ENCODE measurements around the gene TNNT3.
A peak's percentile ranks its signal among the peaks of the same experiment; 100 is the strongest.
"Not testable (repeated sequence)": the region's sequence is repeated elsewhere in the genome, so short reads cannot be mapped to it uniquely, and the experiment has no call there.

The TNNT3 gene

DNA sequence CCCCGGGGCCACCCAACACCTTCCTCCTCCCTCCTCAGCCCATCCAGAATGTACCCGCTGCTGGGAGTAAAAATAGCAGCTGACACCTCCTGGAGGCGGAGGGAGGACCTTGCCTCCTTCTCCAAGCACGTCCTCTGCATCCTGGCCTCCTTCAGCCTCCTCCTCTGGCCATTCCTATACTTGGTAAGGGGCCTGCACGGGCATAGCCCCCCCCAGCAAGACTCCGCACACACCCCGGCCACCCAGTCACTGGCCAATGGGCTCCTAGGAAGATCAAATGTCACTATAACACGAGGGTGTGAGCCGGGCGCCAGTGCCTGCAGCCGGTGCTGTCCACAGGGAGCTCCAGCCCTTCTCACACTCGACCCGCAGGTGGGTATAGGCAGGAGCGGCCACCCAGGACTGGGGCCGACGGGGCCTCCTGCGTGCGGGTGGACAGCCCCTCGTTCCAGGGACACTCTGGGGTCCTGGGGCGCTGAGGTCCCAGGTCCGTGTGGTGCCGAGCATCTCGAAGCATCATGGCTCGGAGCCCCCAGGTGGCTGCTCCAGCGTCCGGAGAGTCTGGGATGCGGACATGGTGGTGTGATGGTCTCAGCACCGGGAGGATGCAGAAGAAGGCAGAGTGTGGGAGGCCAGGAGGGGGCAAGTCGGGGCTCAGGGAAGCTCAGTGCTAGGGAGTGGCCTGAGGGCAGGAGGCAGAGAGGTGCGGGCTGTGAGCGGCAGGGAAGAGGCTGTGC is at the start of gene TNNT3:
TSS of gene TNNT3 (plus strand) at position 313 of the 737 bp plus-strand sequence. CDS start 3,172 bp downstream, outside the sequence.
- H3K36me3 ChIP-seq (ENCODE audit: insufficient read depth, low read length): no peaks in the 10 kb centered on the region
- H3K4me3 ChIP-seq (ENCODE audit: low read depth in 1 of 2, low read length in 2 of 2): no peak within 1 kb of the TSS
- H3K9me3 ChIP-seq (ENCODE audit: low read length): no peaks in the 10 kb centered on the region
- no peaks in the 10 kb centered on the region for H3K27me3 ChIP-seq (ENCODE audit: control insufficient read depth in 1 of 2, insufficient read depth in 2 of 2, low read length in 2 of 2)
- no peaks in the 10 kb centered on the region for H3K4me1 ChIP-seq (ENCODE audit: insufficient read depth, low read length)
- no peak within 1 kb of the TSS for H3K9ac ChIP-seq (ENCODE audit: low read length)
- H3K27ac ChIP-seq (ENCODE audit: low read depth, low read length): no peak within 1 kb of the TSS

DNA sequence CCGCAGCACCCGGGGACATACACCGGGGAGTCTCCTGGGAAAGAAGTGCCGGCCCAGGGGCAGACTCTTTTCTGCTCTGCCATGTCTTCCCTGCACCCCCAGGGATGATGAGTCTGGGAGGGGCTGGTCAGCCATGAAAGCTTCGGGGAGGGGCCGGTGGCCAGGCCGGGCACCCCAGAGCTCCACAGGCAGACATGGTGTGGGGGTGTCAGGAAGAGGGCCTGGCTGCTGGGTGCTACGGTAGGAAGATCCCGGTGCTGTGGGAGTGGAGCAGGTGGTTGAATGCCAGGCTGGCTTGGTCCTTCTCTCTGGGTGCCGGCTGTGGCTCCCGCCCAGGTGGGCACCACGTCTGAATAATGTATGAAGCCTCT is 49.2 kb upstream of the TNNT3 start:
- peaks cover 0 to 10% of the 10 kb centered on the region in 2 donors for H3K27me3 ChIP-seq (ENCODE audit: control insufficient read depth in 1 of 2, insufficient read depth in 2 of 2, low read length in 2 of 2)
- H3K4me3 ChIP-seq (ENCODE audit: low read depth in 1 of 2, low read length in 2 of 2): peak overlapping the region; percentile 7 to 52
- no peak overlapping the region for H3K9ac ChIP-seq (ENCODE audit: low read length)
- H3K4me1 ChIP-seq (ENCODE audit: insufficient read depth, low read length): peaks cover 9% of the 10 kb centered on the region
- H3K36me3 ChIP-seq (ENCODE audit: insufficient read depth, low read length): no peaks in the 10 kb centered on the region
- H3K27ac ChIP-seq (ENCODE audit: low read depth, low read length): peak overlapping the region; percentile 57
- no peaks in the 10 kb centered on the region for H3K9me3 ChIP-seq (ENCODE audit: low read length)

DNA sequence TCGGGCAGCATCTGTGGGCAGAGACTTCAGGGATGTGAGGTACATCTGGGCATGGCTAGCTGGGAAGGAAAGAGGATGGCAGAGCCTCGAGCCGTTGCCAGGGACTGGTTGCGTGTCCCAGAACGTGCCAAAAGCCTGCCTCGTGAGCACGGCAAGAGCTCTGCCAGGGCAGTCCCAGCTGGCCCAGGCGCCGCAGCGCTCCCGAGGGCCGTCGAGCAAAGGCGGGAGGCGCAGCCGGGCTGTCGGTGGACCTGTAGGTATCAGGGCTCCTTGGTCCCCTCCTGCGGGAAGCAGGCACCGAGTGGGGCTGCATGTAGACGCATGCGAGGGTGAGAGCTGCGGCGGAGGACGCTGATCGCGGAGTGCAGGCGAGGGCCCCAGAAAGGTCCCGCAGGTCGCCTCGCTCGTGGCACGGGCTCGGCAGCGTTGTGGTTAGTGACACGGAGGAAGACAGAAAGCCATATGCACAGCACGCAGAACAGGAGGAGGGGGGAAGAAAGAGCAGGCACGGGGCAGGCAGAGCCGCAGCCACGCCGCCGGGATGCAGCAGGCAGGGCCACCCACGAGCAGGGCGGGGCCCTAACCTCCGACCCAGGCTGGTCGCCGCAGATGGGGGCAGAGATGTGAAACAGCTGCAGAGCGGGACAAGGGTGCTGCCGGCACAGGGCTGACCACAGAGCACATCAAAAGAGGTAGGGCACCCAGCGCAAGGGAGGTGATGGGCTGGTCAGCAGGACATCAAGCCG is 48.6 kb upstream of the TNNT3 start:
- H3K4me1 ChIP-seq (ENCODE audit: insufficient read depth, low read length): peaks cover 4% of the 10 kb centered on the region
- H3K27me3 ChIP-seq (ENCODE audit: control insufficient read depth in 1 of 2, insufficient read depth in 2 of 2, low read length in 2 of 2): peaks cover 0 to 10% of the 10 kb centered on the region in 2 donors
- H3K9ac ChIP-seq (ENCODE audit: low read length): no peak overlapping the region
- H3K36me3 ChIP-seq (ENCODE audit: insufficient read depth, low read length): no peaks in the 10 kb centered on the region
- H3K4me3 ChIP-seq (ENCODE audit: low read depth in 1 of 2, low read length in 2 of 2): peak overlapping the region; percentile 7 to 52
- no peaks in the 10 kb centered on the region for H3K9me3 ChIP-seq (ENCODE audit: low read length)
- peak overlapping the region; percentile 57 for H3K27ac ChIP-seq (ENCODE audit: low read depth, low read length)

DNA sequence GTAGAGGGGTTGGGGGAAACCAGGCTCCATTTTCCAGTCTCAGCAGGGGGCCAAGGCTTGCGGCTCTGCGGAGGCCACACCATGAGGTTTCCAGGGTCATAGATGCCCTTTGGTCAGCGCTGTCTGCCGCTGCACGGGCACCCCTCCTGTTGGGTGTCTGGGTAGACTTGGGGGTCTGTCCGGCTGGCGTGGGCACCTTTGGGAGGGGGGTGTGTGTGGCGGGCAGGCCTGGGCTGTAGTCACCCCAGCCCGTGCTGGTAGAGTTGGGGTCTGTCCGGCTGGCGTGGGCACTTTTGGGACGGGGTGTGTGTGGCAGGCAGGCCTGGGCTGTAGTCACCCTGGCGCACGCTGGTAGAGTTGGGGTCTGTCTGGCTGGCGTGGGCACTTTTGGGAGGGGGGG is 48.0 kb upstream of the TNNT3 start:
- Histone ChIP-seq H3K4me3 (ENCODE audit: low read depth in 1 of 2, low read length in 2 of 2) (peak overlapping the region in 1 of 2 donors; percentile 52), H3K36me3 (ENCODE audit: insufficient read depth, low read length) (no peaks in the 10 kb centered on the region), H3K4me1 (ENCODE audit: insufficient read depth, low read length) (peaks cover 3% of the 10 kb centered on the region), H3K27ac (ENCODE audit: low read depth, low read length) (no peak overlapping the region), H3K27me3 (ENCODE audit: control insufficient read depth in 1 of 2, insufficient read depth in 2 of 2, low read length in 2 of 2) (peaks cover 0 to 10% of the 10 kb centered on the region in 2 donors), H3K9ac (ENCODE audit: low read length) (no peak overlapping the region), H3K9me3 (ENCODE audit: low read length) (no peaks in the 10 kb centered on the region)

DNA sequence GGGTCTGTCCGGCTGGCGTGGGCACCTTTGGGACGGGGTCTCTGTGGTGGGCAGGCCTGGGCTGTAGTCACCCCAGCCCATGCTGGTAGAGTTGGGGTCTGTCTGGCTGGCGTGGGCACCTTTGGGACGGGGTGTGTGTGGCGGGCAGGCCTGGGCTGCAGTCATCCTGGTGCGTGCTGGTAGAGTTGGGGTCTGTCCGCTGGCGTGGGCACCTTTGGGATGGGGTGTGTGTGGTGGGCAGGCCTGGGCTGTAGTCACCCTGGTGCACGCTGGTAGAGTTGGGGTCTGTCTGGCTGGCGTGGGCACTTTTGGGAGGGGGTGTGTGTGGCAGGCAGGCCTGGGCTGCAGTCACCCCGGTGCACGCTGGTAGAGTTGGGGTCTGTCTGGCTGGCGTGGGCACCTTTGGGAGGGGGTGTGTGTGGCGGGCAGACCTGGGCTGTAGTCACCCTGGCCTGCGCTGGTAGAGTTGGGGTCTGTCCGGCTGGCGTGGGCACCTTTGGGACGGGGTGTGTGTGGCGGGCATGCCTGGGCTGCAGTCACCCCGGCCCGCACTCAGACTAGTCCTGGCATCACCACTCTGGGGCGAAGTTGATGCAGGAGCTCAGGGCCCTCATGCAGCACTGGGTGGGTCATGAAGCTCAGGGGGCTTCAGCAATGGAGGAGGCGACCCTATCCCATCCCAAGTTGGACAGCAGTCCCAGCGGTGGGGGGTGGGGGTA is 47.1 kb upstream of the TNNT3 start:
- H3K4me1 ChIP-seq (ENCODE audit: insufficient read depth, low read length): peaks cover 10% of the 10 kb centered on the region
- no peak overlapping the region for H3K9ac ChIP-seq (ENCODE audit: low read length)
- H3K36me3 ChIP-seq (ENCODE audit: insufficient read depth, low read length): no peaks in the 10 kb centered on the region
- H3K27ac ChIP-seq (ENCODE audit: low read depth, low read length): no peak overlapping the region
- H3K27me3 ChIP-seq (ENCODE audit: control insufficient read depth in 1 of 2, insufficient read depth in 2 of 2, low read length in 2 of 2): peaks cover 0 to 10% of the 10 kb centered on the region in 2 donors
- H3K4me3 ChIP-seq (ENCODE audit: low read depth in 1 of 2, low read length in 2 of 2): peak overlapping the region in 1 of 2 donors; percentile 18
- no peaks in the 10 kb centered on the region for H3K9me3 ChIP-seq (ENCODE audit: low read length)

DNA sequence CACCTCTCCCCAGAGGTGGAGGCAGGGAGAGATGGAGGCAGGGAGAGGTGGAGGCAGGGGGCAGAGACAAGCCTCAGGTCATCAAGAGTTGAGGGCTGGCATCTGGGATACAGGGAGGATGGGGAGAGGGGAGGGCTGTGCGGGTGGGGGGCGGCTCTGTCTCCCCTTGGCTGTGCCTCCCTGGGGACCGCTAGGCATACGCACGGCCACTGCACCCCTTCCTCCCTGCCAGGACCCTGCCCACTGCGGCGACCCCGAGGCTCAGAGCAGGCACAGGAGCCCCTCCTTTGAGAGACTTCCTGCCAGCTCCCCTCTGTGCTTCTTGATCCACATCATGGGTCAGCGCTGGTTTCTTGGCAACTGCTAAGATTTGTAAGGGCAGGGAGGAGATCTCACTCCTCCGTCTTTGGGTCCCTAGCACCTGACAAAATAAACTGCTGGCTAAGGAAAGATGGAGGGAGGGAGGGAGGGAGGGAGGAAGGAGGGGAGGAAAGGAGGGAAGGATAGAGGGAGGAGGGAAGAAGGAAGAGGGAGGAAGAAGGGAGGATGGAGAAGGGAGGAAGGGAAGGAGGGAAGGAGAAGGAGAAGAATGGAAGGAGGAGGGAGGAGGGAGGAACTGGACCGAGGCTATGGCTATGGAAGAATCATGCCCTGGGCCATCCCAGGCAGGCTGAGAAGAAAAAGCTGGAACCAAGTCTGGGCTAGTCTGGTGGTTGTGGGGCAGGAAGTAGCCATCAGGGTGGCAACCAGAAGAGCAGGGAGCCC is 46.3 kb upstream of the TNNT3 start:
- H3K27me3 ChIP-seq (ENCODE audit: control insufficient read depth in 1 of 2, insufficient read depth in 2 of 2, low read length in 2 of 2): peaks cover 0 to 10% of the 10 kb centered on the region in 2 donors
- no peak overlapping the region for H3K27ac ChIP-seq (ENCODE audit: low read depth, low read length)
- H3K9me3 ChIP-seq (ENCODE audit: low read length): no peaks in the 10 kb centered on the region
- no peak overlapping the region for H3K9ac ChIP-seq (ENCODE audit: low read length)
- no peaks in the 10 kb centered on the region for H3K36me3 ChIP-seq (ENCODE audit: insufficient read depth, low read length)
- H3K4me3 ChIP-seq (ENCODE audit: low read depth in 1 of 2, low read length in 2 of 2): no peak overlapping the region
- H3K4me1 ChIP-seq (ENCODE audit: insufficient read depth, low read length): peaks cover 17% of the 10 kb centered on the region

DNA sequence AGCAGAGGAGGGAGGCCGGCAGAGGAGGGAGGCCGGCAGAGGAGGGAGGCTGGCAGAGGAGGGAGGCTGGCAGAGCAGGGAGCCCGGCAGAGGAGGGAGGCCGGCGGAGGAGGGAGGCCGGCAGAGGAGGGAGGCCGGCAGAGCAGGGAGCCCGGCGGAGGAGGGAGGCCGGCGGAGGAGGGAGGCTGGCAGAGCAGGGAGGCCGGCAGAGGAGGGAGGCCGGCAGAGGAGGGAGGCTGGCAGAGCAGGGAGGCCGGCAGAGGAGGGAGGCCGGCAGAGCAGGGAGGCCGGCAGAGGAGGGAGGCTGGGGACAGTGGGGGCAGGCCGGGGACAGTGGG is 45.7 kb upstream of the TNNT3 start:
- not testable (repeated sequence) for H3K9ac ChIP-seq (ENCODE audit: low read length); H3K9me3 ChIP-seq (ENCODE audit: low read length); H3K27ac ChIP-seq (ENCODE audit: low read depth, low read length); H3K4me3 ChIP-seq (ENCODE audit: low read depth in 1 of 2, low read length in 2 of 2); H3K36me3 ChIP-seq (ENCODE audit: insufficient read depth, low read length)
- peaks cover 0 to 10% of the 10 kb centered on the region in 2 donors for H3K27me3 ChIP-seq (ENCODE audit: control insufficient read depth in 1 of 2, insufficient read depth in 2 of 2, low read length in 2 of 2)
- H3K4me1 ChIP-seq (ENCODE audit: insufficient read depth, low read length): peaks cover 21% of the 10 kb centered on the region

DNA sequence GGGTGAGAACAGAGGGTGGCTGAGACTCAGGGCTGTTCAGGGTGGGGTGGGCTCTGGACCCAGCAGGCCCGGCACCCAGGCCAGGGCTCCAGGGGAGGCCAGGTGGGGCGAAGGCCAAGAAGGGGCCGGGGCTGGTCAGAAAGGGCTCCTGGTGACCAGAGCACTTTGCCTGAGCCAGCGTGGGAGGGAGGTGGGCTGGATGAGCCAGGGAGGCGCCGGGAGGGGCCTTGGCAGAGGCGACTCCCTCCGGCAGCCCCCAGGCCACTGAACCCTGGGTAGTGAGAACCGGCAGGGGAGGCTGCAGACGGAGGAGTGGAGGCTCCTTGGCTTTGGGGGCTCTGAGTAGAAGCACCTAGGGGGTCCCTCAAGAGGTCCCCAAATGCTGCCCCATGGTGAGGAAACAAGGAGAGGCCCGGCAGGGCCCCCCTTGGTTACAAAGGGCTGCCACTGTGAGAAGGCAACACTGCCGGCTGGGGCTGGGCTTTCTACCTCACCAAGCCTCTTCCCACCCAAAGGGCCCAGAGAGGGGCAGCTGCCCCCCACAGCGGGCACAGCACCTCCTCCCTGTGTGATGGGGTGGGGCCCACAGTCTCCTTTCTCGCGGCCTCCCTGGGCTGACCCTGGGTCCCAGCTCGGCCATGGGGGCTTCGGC is 44.9 kb upstream of the TNNT3 start:
- not testable (repeated sequence) for H3K9me3 ChIP-seq (ENCODE audit: low read length); H3K36me3 ChIP-seq (ENCODE audit: insufficient read depth, low read length); H3K4me3 ChIP-seq (ENCODE audit: low read depth in 1 of 2, low read length in 2 of 2); H3K27ac ChIP-seq (ENCODE audit: low read depth, low read length); H3K9ac ChIP-seq (ENCODE audit: low read length)
- Histone ChIP-seq H3K27me3 (ENCODE audit: control insufficient read depth in 1 of 2, insufficient read depth in 2 of 2, low read length in 2 of 2) (peaks cover 0 to 10% of the 10 kb centered on the region in 2 donors), H3K4me1 (ENCODE audit: insufficient read depth, low read length) (peaks cover 21% of the 10 kb centered on the region)

DNA sequence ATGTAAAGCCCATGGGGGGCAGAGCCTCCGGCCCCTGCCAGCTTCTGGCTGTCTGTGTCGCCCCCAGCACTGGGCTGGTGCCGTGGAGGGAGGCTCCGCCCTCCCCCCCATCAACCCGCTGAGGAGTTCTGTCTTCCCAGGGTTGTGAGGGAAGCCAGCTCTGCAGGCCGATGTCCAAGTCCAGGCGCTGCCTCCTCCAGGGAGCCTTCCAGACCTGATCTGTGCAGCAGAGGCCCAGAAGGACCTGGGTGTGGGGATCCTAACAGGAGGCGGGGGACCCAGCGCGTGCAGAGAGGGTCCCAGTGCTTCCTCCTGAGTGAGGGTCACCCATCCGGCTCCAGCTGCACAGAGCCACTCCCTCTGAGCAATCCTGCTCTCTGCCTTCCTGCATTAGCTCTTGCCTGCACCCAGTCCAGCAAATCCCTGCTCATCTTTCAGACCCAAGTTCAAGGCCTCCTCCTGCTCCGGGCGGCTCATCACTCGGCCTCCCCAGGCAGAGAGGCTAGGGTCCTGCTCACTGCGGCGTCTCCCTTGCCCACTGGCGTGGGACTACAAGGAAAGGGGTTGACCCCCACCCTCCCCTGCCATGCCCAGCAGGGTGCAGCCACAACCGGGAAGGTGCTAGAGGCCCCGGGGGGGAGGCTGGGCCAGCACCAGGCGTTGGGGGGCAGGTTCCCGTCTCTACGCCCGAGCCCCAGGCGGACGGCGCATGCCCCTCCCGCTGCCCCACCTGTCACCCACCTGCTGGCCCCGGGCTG is 44.2 kb upstream of the TNNT3 start:
- Histone ChIP-seq H3K36me3 (ENCODE audit: insufficient read depth, low read length) (no peaks in the 10 kb centered on the region), H3K4me3 (ENCODE audit: low read depth in 1 of 2, low read length in 2 of 2) (no peak overlapping the region), H3K9ac (ENCODE audit: low read length) (no peak overlapping the region), H3K4me1 (ENCODE audit: insufficient read depth, low read length) (peaks cover 21% of the 10 kb centered on the region), H3K27ac (ENCODE audit: low read depth, low read length) (no peak overlapping the region), H3K9me3 (ENCODE audit: low read length) (no peaks in the 10 kb centered on the region), H3K27me3 (ENCODE audit: control insufficient read depth in 1 of 2, insufficient read depth in 2 of 2, low read length in 2 of 2) (peaks cover 0 to 10% of the 10 kb centered on the region in 2 donors)

DNA sequence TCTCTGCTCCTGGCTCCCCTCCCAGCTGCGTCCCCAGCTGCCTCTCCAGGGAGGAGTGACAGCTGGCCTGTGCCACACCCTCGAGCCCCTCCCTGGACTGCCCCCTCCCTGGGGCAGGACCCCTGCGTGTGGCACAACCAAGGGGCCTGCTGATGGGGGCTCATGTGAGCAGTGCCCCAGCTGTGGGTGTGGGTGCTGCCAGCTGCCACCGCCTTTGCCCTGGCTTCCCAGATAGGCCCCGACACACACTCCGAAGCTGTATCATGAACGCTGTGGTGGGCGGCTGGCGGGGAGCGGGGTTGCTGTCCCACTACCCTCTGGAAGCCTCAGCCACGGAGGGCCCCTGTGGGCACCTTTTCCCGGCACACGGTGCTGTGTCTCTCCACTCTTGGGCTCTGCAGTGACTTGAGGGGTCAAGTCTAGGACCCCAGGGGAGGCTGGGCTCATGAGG is 43.6 kb upstream of the TNNT3 start:
- H3K9ac ChIP-seq (ENCODE audit: low read length); H3K4me3 ChIP-seq (ENCODE audit: low read depth in 1 of 2, low read length in 2 of 2); H3K36me3 ChIP-seq (ENCODE audit: insufficient read depth, low read length); H3K27me3 ChIP-seq (ENCODE audit: control insufficient read depth in 1 of 2, insufficient read depth in 2 of 2, low read length in 2 of 2); H3K9me3 ChIP-seq (ENCODE audit: low read length): not testable (repeated sequence)
- Histone ChIP-seq H3K27ac (ENCODE audit: low read depth, low read length) (peak overlapping the region; percentile 66), H3K4me1 (ENCODE audit: insufficient read depth, low read length) (peaks cover 22% of the 10 kb centered on the region)

Data from muscle layer of colon (tissue), 2 donors.